MG63 (cell line): ENCODE data around the gene ANKRD17. TPM values are rescaled to one million over a fixed set of nuclear protein-coding genes. Genes with fewer than 3 reads are reported as not detected.

ENCODE experiments used
- DNase-seq: peaks from one replicate; pipeline ENCODE4 v3.0.0-alpha.2; 2020
- H3K27me3 ChIP-seq: fragments of 250-450 bp; sonication (Bioruptor Pico); 2 replicates; pipeline ENCODE4 v1.5.1; 2020; ENCODE audit warnings: mild to moderate bottlenecking, moderate library complexity
- H3K36me3 ChIP-seq: fragments of 250-450 bp; sonication (Bioruptor Pico); 2 replicates; pipeline ENCODE4 v1.5.1; 2020; ENCODE audit warnings: mild to moderate bottlenecking, moderate library complexity
- H3K4me3 ChIP-seq: fragments of 250-450 bp; sonication (Bioruptor Pico); 2 replicates; pipeline ENCODE4 v1.5.1; 2020; ENCODE audit warnings: mild to moderate bottlenecking, moderate library complexity
- H3K9me3 ChIP-seq: fragments of 250-450 bp; sonication (Bioruptor Pico); 2 replicates; pipeline ENCODE4 v1.5.1; 2020; ENCODE audit warnings: mild to moderate bottlenecking, moderate library complexity
- total RNA-seq: library from RNA; depleted of rRNA; stranded (reverse); fragments of >200 nt; shearing (Covaris generic); gene quantifications from 2 replicates; pipeline ENCODE4 v1.2.3, GENCODE V29; 2014; ENCODE audit warnings: low replicate concordance; rRNA removed

The ANKRD17 gene
- total RNA-seq, 1 experiment from 2014 or later, result 21.2 TPM

- Histone ChIP-seq H3K9me3 (no peaks in the 10 kb centered on the region), H3K4me3 (no peak overlapping the region), H3K27me3 (no peaks in the 10 kb centered on the region), H3K36me3 (peaks cover 9% of the 10 kb centered on the region)
- DNase-seq, result no peak
These were observed 194.1 kb downstream of the ANKRD17 start for GRCh38 chr4:73064536-73064935.

- no peaks in the 10 kb centered on the region for H3K9me3 ChIP-seq
- no peak for DNase-seq
- peaks cover 4% of the 10 kb centered on the region; the same call in 1 of the 2 replicates for H3K36me3 ChIP-seq
- no peak overlapping the region for H3K4me3 ChIP-seq
- no peaks in the 10 kb centered on the region for H3K27me3 ChIP-seq
These were observed 203.2 kb downstream of the ANKRD17 start for GRCh38 chr4:73055241-73055897.

GRCh38 chr4:73053974-73054480 is 204.6 kb downstream of the ANKRD17 start:
- no peaks in the 10 kb centered on the region for H3K27me3 ChIP-seq
- no peak overlapping the region for H3K4me3 ChIP-seq
- no peaks in the 10 kb centered on the region for H3K9me3 ChIP-seq
- no peak for DNase-seq
- H3K36me3 ChIP-seq, result peaks cover 2% of the 10 kb centered on the region; the same call in 1 of the 2 replicates

GRCh38 chr4:73053076-73053475 is 205.5 kb downstream of the ANKRD17 start:
- no peak overlapping the region for H3K4me3 ChIP-seq
- no peaks in the 10 kb centered on the region; the same call in 1 of the 2 replicates for H3K36me3 ChIP-seq
- no peaks in the 10 kb centered on the region for H3K27me3 ChIP-seq
- DNase-seq, result no peak
- H3K9me3 ChIP-seq, result no peaks in the 10 kb centered on the region

GRCh38 chr4:73051625-73052024 is 207.0 kb downstream of the ANKRD17 start:
- no peaks in the 10 kb centered on the region for H3K9me3 ChIP-seq
- no peak for DNase-seq
- H3K36me3 ChIP-seq, result no peaks in the 10 kb centered on the region; the same call in 1 of the 2 replicates
- no peak overlapping the region for H3K4me3 ChIP-seq
- H3K27me3 ChIP-seq, result no peaks in the 10 kb centered on the region

- DNase-seq, result peak; percentile 6
- H3K36me3 ChIP-seq, result no peaks in the 10 kb centered on the region
- no peaks in the 10 kb centered on the region for H3K27me3 ChIP-seq
- H3K4me3 ChIP-seq, result no peak overlapping the region
- no peaks in the 10 kb centered on the region for H3K9me3 ChIP-seq
These were observed 212.7 kb downstream of the ANKRD17 start for GRCh38 chr4:73045879-73046278.

GRCh38 chr4:73037057-73037456 is 221.5 kb downstream of the ANKRD17 start:
- Histone ChIP-seq H3K4me3 (no peak overlapping the region), H3K27me3 (no peaks in the 10 kb centered on the region), H3K9me3 (no peaks in the 10 kb centered on the region), H3K36me3 (no peaks in the 10 kb centered on the region)
- DNase-seq, result no peak

GRCh38 chr4:73036123-73036522 is 222.5 kb downstream of the ANKRD17 start:
- Histone ChIP-seq H3K27me3 (no peaks in the 10 kb centered on the region), H3K36me3 (no peaks in the 10 kb centered on the region), H3K9me3 (no peaks in the 10 kb centered on the region), H3K4me3 (no peak overlapping the region)
- no peak for DNase-seq

- no peak overlapping the region for H3K4me3 ChIP-seq
- no peak for DNase-seq
- H3K9me3 ChIP-seq, result no peaks in the 10 kb centered on the region
- H3K36me3 ChIP-seq, result no peaks in the 10 kb centered on the region
- no peaks in the 10 kb centered on the region for H3K27me3 ChIP-seq
These were observed 223.7 kb downstream of the ANKRD17 start for GRCh38 chr4:73034896-73035295.

GRCh38 chr4:73028621-73029020 is 230.0 kb downstream of the ANKRD17 start:
- Histone ChIP-seq H3K36me3 (no peaks in the 10 kb centered on the region), H3K27me3 (no peaks in the 10 kb centered on the region), H3K9me3 (no peaks in the 10 kb centered on the region), H3K4me3 (no peak overlapping the region)
- DNase-seq, result no peak

Other genes with a start within 250 kb of the ANKRD17 start
- 17.8 and 18.2 TPM in 2 replicates for gene COX18, start 189.1 kb downstream of the ANKRD17 start, total RNA-seq
- not detected in 2 replicates for gene ALB, start 145.5 kb upstream of the ANKRD17 start, total RNA-seq
- 0.22 and 2.5 TPM in 2 replicates for gene AFP, start 177.4 kb upstream of the ANKRD17 start, total RNA-seq
- gene AFM, start 222.9 kb upstream of the ANKRD17 start, total RNA-seq, result not detected in 2 replicates